ENCODE results near the gene NOP56. TPM values are rescaled to one million over a fixed set of nuclear protein-coding genes. Genes with fewer than 3 reads are reported as not detected.

Gene NOP56
- total and polyA plus RNA-seq, 5 donors from 2014 or later, result 91.8 to 249 (median 105) TPM

GRCh38 chr20:2610941-2611720, 41.3 kb upstream of the NOP56 start:
- DNase-seq (no peak), ATAC-seq (ENCODE audit: low read depth in 2 of 2) (no peak)
- Histone ChIP-seq H3K27me3 (ENCODE audit: control insufficient read depth, insufficient read depth, low read length) (peaks cover 4% of the 10 kb centered on the region), H3K4me1 (ENCODE audit: control insufficient read depth, insufficient read depth, low read length, poor library complexity, severe bottlenecking) (no peaks in the 10 kb centered on the region), H3K36me3 (ENCODE audit: control insufficient read depth, insufficient read depth, low read length) (no peaks in the 10 kb centered on the region), H3K9me3 (ENCODE audit: control insufficient read depth in 2 of 2, low read length in 2 of 2) (peaks cover 7 to 10% of the 10 kb centered on the region in 2 experiments), H3K4me3 (ENCODE audit: low read depth, low read length) (no peak overlapping the region), H3K27ac (ENCODE audit: insufficient read depth, low read length, poor library complexity, severe bottlenecking) (no peak overlapping the region)
- Mint-ChIP-seq H3K36me3 (peaks cover 4% of the 10 kb centered on the region), H3K27ac (no peak overlapping the region), H3K4me3 (no peak overlapping the region), H3K4me1 (no peaks in the 10 kb centered on the region), H3K27me3 (peaks cover 40% of the 10 kb centered on the region), H3K9me3 (peaks cover 0 to 13% (median 5%) of the 10 kb centered on the region in 7 donors)

- peaks cover 4 to 5% of the 10 kb centered on the region in 2 experiments for H3K9me3 ChIP-seq (ENCODE audit: control insufficient read depth in 2 of 2, low read length in 2 of 2)
- Mint-ChIP-seq H3K4me1 (no peaks in the 10 kb centered on the region), H3K36me3 (peaks cover 4% of the 10 kb centered on the region), H3K27ac (no peak overlapping the region), H3K4me3 (no peak overlapping the region), H3K9me3 (peaks cover 0 to 12% (median 5%) of the 10 kb centered on the region in 7 donors), H3K27me3 (peaks cover 43% of the 10 kb centered on the region)
- no peak overlapping the region for H3K4me3 ChIP-seq (ENCODE audit: low read depth, low read length)
- H3K36me3 ChIP-seq (ENCODE audit: control insufficient read depth, insufficient read depth, low read length), result no peaks in the 10 kb centered on the region
- H3K4me1 ChIP-seq (ENCODE audit: control insufficient read depth, insufficient read depth, low read length, poor library complexity, severe bottlenecking), result no peaks in the 10 kb centered on the region
- ATAC-seq (ENCODE audit: low read depth in 2 of 2) (no peak), DNase-seq (no peak)
- no peak overlapping the region for H3K27ac ChIP-seq (ENCODE audit: insufficient read depth, low read length, poor library complexity, severe bottlenecking)
- H3K27me3 ChIP-seq (ENCODE audit: control insufficient read depth, insufficient read depth, low read length), result peaks cover 4% of the 10 kb centered on the region
Observed at GRCh38 chr20:2612073-2612472, 40.4 kb upstream of the NOP56 start.

GRCh38 chr20:2616634-2617033, 35.8 kb upstream of the NOP56 start:
- H3K36me3 Mint-ChIP-seq, result no peaks in the 10 kb centered on the region
- peaks cover 61% of the 10 kb centered on the region for H3K27me3 Mint-ChIP-seq
- H3K4me1 Mint-ChIP-seq, result no peaks in the 10 kb centered on the region
- H3K4me3 ChIP-seq (ENCODE audit: low read depth, low read length), result no peak overlapping the region
- H3K4me1 ChIP-seq (ENCODE audit: control insufficient read depth, insufficient read depth, low read length, poor library complexity, severe bottlenecking), result no peaks in the 10 kb centered on the region
- no peak overlapping the region for H3K4me3 Mint-ChIP-seq
- H3K36me3 ChIP-seq (ENCODE audit: control insufficient read depth, insufficient read depth, low read length), result no peaks in the 10 kb centered on the region
- peaks cover 0 to 5% (median 0%) of the 10 kb centered on the region in 7 donors for H3K9me3 Mint-ChIP-seq
- H3K9me3 ChIP-seq (ENCODE audit: control insufficient read depth in 2 of 2, low read length in 2 of 2), result no peaks in the 10 kb centered on the region
- H3K27ac Mint-ChIP-seq, result no peak overlapping the region
- ATAC-seq (ENCODE audit: low read depth in 2 of 2) (no peak), DNase-seq (no peak)
- H3K27me3 ChIP-seq (ENCODE audit: control insufficient read depth, insufficient read depth, low read length), result peaks cover 15% of the 10 kb centered on the region
- H3K27ac ChIP-seq (ENCODE audit: insufficient read depth, low read length, poor library complexity, severe bottlenecking), result no peak overlapping the region

GRCh38 chr20:2617099-2617714, 35.2 kb upstream of the NOP56 start:
- Histone ChIP-seq H3K4me1 (ENCODE audit: control insufficient read depth, insufficient read depth, low read length, poor library complexity, severe bottlenecking) (no peaks in the 10 kb centered on the region), H3K9me3 (ENCODE audit: control insufficient read depth in 2 of 2, low read length in 2 of 2) (no peaks in the 10 kb centered on the region), H3K4me3 (ENCODE audit: low read depth, low read length) (no peak overlapping the region), H3K27me3 (ENCODE audit: control insufficient read depth, insufficient read depth, low read length) (peaks cover 15% of the 10 kb centered on the region), H3K27ac (ENCODE audit: insufficient read depth, low read length, poor library complexity, severe bottlenecking) (no peak overlapping the region), H3K36me3 (ENCODE audit: control insufficient read depth, insufficient read depth, low read length) (no peaks in the 10 kb centered on the region)
- ATAC-seq (ENCODE audit: low read depth in 2 of 2) (no peak), DNase-seq (no peak)
- Mint-ChIP-seq H3K9me3 (peaks cover 0 to 3% (median 0%) of the 10 kb centered on the region in 7 donors), H3K27me3 (peaks cover 60% of the 10 kb centered on the region), H3K4me1 (no peaks in the 10 kb centered on the region), H3K4me3 (no peak overlapping the region), H3K36me3 (no peaks in the 10 kb centered on the region), H3K27ac (no peak overlapping the region)

GRCh38 chr20:2618815-2619214, 33.6 kb upstream of the NOP56 start:
- DNase-seq, result no peak
- Histone ChIP-seq H3K27ac (ENCODE audit: insufficient read depth, low read length, poor library complexity, severe bottlenecking) (no peak overlapping the region), H3K4me3 (ENCODE audit: low read depth, low read length) (no peak overlapping the region), H3K36me3 (ENCODE audit: control insufficient read depth, insufficient read depth, low read length) (no peaks in the 10 kb centered on the region), H3K4me1 (ENCODE audit: control insufficient read depth, insufficient read depth, low read length, poor library complexity, severe bottlenecking) (no peaks in the 10 kb centered on the region), H3K9me3 (ENCODE audit: control insufficient read depth in 2 of 2, low read length in 2 of 2) (no peaks in the 10 kb centered on the region), H3K27me3 (ENCODE audit: control insufficient read depth, insufficient read depth, low read length) (peaks cover 15% of the 10 kb centered on the region)
- Mint-ChIP-seq H3K27me3 (peaks cover 61% of the 10 kb centered on the region), H3K9me3 (peaks cover 0 to 5% (median 0%) of the 10 kb centered on the region in 7 donors), H3K4me1 (no peaks in the 10 kb centered on the region), H3K27ac (no peak overlapping the region), H3K36me3 (no peaks in the 10 kb centered on the region), H3K4me3 (no peak overlapping the region)
- ATAC-seq (ENCODE audit: low read depth in 2 of 2), result no peak

GRCh38 chr20:2619337-2619736, 33.1 kb upstream of the NOP56 start:
- H3K36me3 Mint-ChIP-seq, result no peaks in the 10 kb centered on the region
- Histone ChIP-seq H3K36me3 (ENCODE audit: control insufficient read depth, insufficient read depth, low read length) (no peaks in the 10 kb centered on the region), H3K4me3 (ENCODE audit: low read depth, low read length) (no peak overlapping the region), H3K27me3 (ENCODE audit: control insufficient read depth, insufficient read depth, low read length) (peaks cover 15% of the 10 kb centered on the region), H3K27ac (ENCODE audit: insufficient read depth, low read length, poor library complexity, severe bottlenecking) (no peak overlapping the region), H3K9me3 (ENCODE audit: control insufficient read depth in 2 of 2, low read length in 2 of 2) (no peaks in the 10 kb centered on the region), H3K4me1 (ENCODE audit: control insufficient read depth, insufficient read depth, low read length, poor library complexity, severe bottlenecking) (no peaks in the 10 kb centered on the region)
- H3K4me3 Mint-ChIP-seq, result no peak overlapping the region
- peaks cover 0 to 5% (median 0%) of the 10 kb centered on the region in 7 donors for H3K9me3 Mint-ChIP-seq
- H3K27me3 Mint-ChIP-seq, result peaks cover 63% of the 10 kb centered on the region
- ATAC-seq (ENCODE audit: low read depth in 2 of 2) (no peak), DNase-seq (no peak)
- no peak overlapping the region for H3K27ac Mint-ChIP-seq
- no peaks in the 10 kb centered on the region for H3K4me1 Mint-ChIP-seq

GRCh38 chr20:2619961-2620595, 32.4 kb upstream of the NOP56 start:
- H3K4me1 Mint-ChIP-seq, result no peaks in the 10 kb centered on the region
- DNase-seq (no peak), ATAC-seq (ENCODE audit: low read depth in 2 of 2) (no peak)
- no peaks in the 10 kb centered on the region for H3K4me1 ChIP-seq (ENCODE audit: control insufficient read depth, insufficient read depth, low read length, poor library complexity, severe bottlenecking)
- peaks cover 60% of the 10 kb centered on the region for H3K27me3 Mint-ChIP-seq
- no peak overlapping the region for H3K27ac ChIP-seq (ENCODE audit: insufficient read depth, low read length, poor library complexity, severe bottlenecking)
- no peaks in the 10 kb centered on the region for H3K9me3 ChIP-seq (ENCODE audit: control insufficient read depth in 2 of 2, low read length in 2 of 2)
- no peak overlapping the region for H3K4me3 ChIP-seq (ENCODE audit: low read depth, low read length)
- H3K27ac Mint-ChIP-seq, result no peak overlapping the region
- no peaks in the 10 kb centered on the region for H3K36me3 ChIP-seq (ENCODE audit: control insufficient read depth, insufficient read depth, low read length)
- H3K4me3 Mint-ChIP-seq, result no peak overlapping the region
- H3K36me3 Mint-ChIP-seq, result no peaks in the 10 kb centered on the region
- H3K9me3 Mint-ChIP-seq, result peaks cover 0 to 5% (median 0%) of the 10 kb centered on the region in 7 donors
- peaks cover 15% of the 10 kb centered on the region for H3K27me3 ChIP-seq (ENCODE audit: control insufficient read depth, insufficient read depth, low read length)
